IMR-90 (cell line): ENCODE data around the gene RRP36. TPM values are rescaled to one million over a fixed set of nuclear protein-coding genes. Genes with fewer than 3 reads are reported as not detected.

Experiments
- ATAC-seq: fragments of 200-7000 bp; cut with Tn5 transposase; 2 replicates; pipeline ENCODE4 v1.9.1; 2020; ENCODE audit warnings: low read depth, mild to moderate bottlenecking, moderate library complexity
- BruUV-seq: library from RNA; stranded (reverse); fragments of 400-500 nt; replicated peaks from 2 replicates; lab custom pipeline; 2021; lab: Mats Ljungman, UMichigan
- CTCF ChIA-PET: fragments of 300-600 bp; formaldehyde crosslinking; extraction: SDS; loops from one replicate; lab custom pipeline; 2021; ENCODE audit warnings: antibody characterized with exemption; lab: Yijun Ruan, JAX
- POLR2A ChIA-PET: fragments of 300-600 bp; sonication (Branson Sonifier 250); formaldehyde crosslinking; loops from one replicate; lab custom pipeline; 2022; ENCODE audit warnings: antibody characterized with exemption; ENCODE audit not compliant: unreplicated experiment; lab: Charles Lee
- DNase-seq: peaks from one replicate; pipeline ENCODE4 v3.0.0; 2013
- H2AFZ ChIP-seq: replicated peaks from 2 replicates; pipeline ENCODE3; 2013; ENCODE audit warnings: low read length, mild to moderate bottlenecking; ENCODE audit not compliant: poor library complexity
- H2AK5ac ChIP-seq: 2 replicates; pipeline ENCODE4 v1.6.1; 2013; ENCODE audit warnings: low read depth, low read length, inconsistent platforms
- H2AK9ac ChIP-seq: replicated peaks from 2 replicates; pipeline ENCODE3; 2013; ENCODE audit warnings: mild to moderate bottlenecking, low read depth, low read length, moderate library complexity; ENCODE audit not compliant: poor library complexity
- H2BK120ac ChIP-seq: 2 replicates; pipeline ENCODE4 v1.6.1; 2013; ENCODE audit warnings: low read depth, low read length, inconsistent platforms
- H2BK15ac ChIP-seq: 3 replicates; pipeline ENCODE4 v1.6.1; 2013; ENCODE audit warnings: low read depth, low read length, inconsistent platforms
- H2BK20ac ChIP-seq: 2 replicates; pipeline ENCODE4 v1.6.1; 2013; ENCODE audit warnings: low read depth, mild to moderate bottlenecking, inconsistent platforms, low read length, moderate library complexity
- H2BK5ac ChIP-seq: 2 replicates; pipeline ENCODE4 v1.6.1; 2013; ENCODE audit warnings: mild to moderate bottlenecking, low read depth, low read length, inconsistent platforms; ENCODE audit not compliant: poor library complexity, severe bottlenecking
- H3K14ac ChIP-seq: replicated peaks from 2 replicates; pipeline ENCODE4 v1.6.1; 2013; ENCODE audit warnings: low read depth, low read length, inconsistent platforms
- H3K18ac ChIP-seq: 2 replicates; pipeline ENCODE4 v1.6.1; 2013; ENCODE audit warnings: low read depth, low read length, control low read depth
- H3K23ac ChIP-seq: 2 replicates; pipeline ENCODE4 v1.6.1; 2013; ENCODE audit warnings: low read depth, low read length, inconsistent platforms
- H3K27ac ChIP-seq: 2 replicates; pipeline ENCODE4 v1.5.1; 2013; ENCODE audit warnings: mild to moderate bottlenecking, control low read depth, low read length; ENCODE audit not compliant: insufficient read depth
- H3K27me3 ChIP-seq: 2 replicates; pipeline ENCODE4 v1.6.1; 2013; ENCODE audit warnings: low read length; ENCODE audit not compliant: control insufficient read depth, insufficient read depth
- H3K36me3 ChIP-seq: 2 replicates; pipeline ENCODE4 v1.6.1; 2013; ENCODE audit warnings: low read length, mixed read lengths; ENCODE audit not compliant: control insufficient read depth, insufficient read depth
- H3K4ac ChIP-seq: 2 replicates; pipeline ENCODE4 v1.6.1; 2013; ENCODE audit warnings: low read depth, low read length, inconsistent platforms
- H3K4me1 ChIP-seq: 2 replicates; pipeline ENCODE4 v1.6.1; 2013; ENCODE audit warnings: low read length, mixed read lengths; ENCODE audit not compliant: control insufficient read depth, insufficient read depth
- H3K4me2 ChIP-seq: 2 replicates; pipeline ENCODE4 v1.6.1; 2013; ENCODE audit warnings: low read depth, mild to moderate bottlenecking, control low read depth, low read length, moderate library complexity
- H3K4me3 ChIP-seq: 2 replicates; pipeline ENCODE4 v1.5.1; 2013; ENCODE audit warnings: low read depth, mild to moderate bottlenecking, control low read depth, low read length, moderate library complexity; ENCODE audit not compliant: insufficient read depth
- H3K56ac ChIP-seq: 2 replicates; pipeline ENCODE4 v1.6.1; 2013; ENCODE audit warnings: low read length, inconsistent platforms; ENCODE audit not compliant: insufficient read depth; ENCODE audit errors: extremely low read depth
- H3K79me1 ChIP-seq, 2 experiments: 2 replicates each; pipeline ENCODE4 v1.6.1; 2013; ENCODE audit warnings: low read length in 2 of 2, inconsistent platforms in 1 of 2, low read depth in 1 of 2
- H3K9ac ChIP-seq: 2 replicates; pipeline ENCODE4 v1.6.1; 2013; ENCODE audit warnings: low read depth, low read length, control low read depth
- H3K9me1 ChIP-seq: 2 replicates; pipeline ENCODE4 v1.6.1; 2013; ENCODE audit warnings: low read length, inconsistent platforms; ENCODE audit not compliant: insufficient read depth
- H3K9me3 ChIP-seq: 2 replicates; pipeline ENCODE4 v1.6.1; 2013; ENCODE audit warnings: low read length; ENCODE audit not compliant: control insufficient read depth, insufficient read depth
- H4K20me1 ChIP-seq: 2 replicates; pipeline ENCODE4 v1.6.1; 2013; ENCODE audit warnings: low read length, inconsistent platforms; ENCODE audit not compliant: insufficient read depth
- H4K5ac ChIP-seq: 2 replicates; pipeline ENCODE4 v1.6.1; 2013; ENCODE audit warnings: mild to moderate bottlenecking, low read depth, low read length, control low read depth
- H4K8ac ChIP-seq, 2 experiments: 2 replicates each; pipeline ENCODE4 v1.6.1; 2013; ENCODE audit warnings: low read depth in 2 of 2, low read length in 2 of 2, control low read depth in 1 of 2, inconsistent platforms in 1 of 2
- H4K91ac ChIP-seq: 2 replicates; pipeline ENCODE4 v1.6.1; 2013; ENCODE audit warnings: low read depth, low read length, inconsistent platforms; ENCODE audit not compliant: insufficient read depth
- BHLHE40 ChIP-seq: fragments of 150-350 bp; IDR thresholded peaks from 2 replicates; pipeline ENCODE4 v1.6.1; 2016; ENCODE audit warnings: mild to moderate bottlenecking, low read depth, low read length
- CEBPB ChIP-seq: IDR thresholded peaks from 2 replicates; pipeline ENCODE4 v1.6.1; 2012; ENCODE audit warnings: low read depth, low read length, improper control_type of control experiment
- CHD1 ChIP-seq: IDR thresholded peaks from 2 replicates; pipeline ENCODE4 v1.6.1; 2012; ENCODE audit warnings: low read depth, low read length, improper control_type of control experiment
- CTCF ChIP-seq: conservative IDR thresholded peaks from 2 replicates; pipeline ENCODE4 v1.5.1; 2012; ENCODE audit warnings: mild to moderate bottlenecking, low read depth, low read length, improper control_type of control experiment
- ELK1 ChIP-seq: fragments of 150-350 bp; IDR thresholded peaks from 2 replicates; pipeline ENCODE4 v1.6.1; 2016; ENCODE audit warnings: low read depth, mild to moderate bottlenecking, low read length, moderate library complexity, borderline replicate concordance
- FOS ChIP-seq: fragments of 150-350 bp; IDR thresholded peaks from 2 replicates; pipeline ENCODE4 v1.6.1; 2016; ENCODE audit warnings: low read depth, low read length
- MAFK ChIP-seq: IDR thresholded peaks from 2 replicates; pipeline ENCODE4 v1.6.1; 2012; ENCODE audit warnings: low read depth, low read length, improper control_type of control experiment
- MXI1 ChIP-seq: IDR thresholded peaks from 2 replicates; pipeline ENCODE4 v1.6.1; 2012; ENCODE audit warnings: low read depth, mild to moderate bottlenecking, low read length, moderate library complexity, borderline replicate concordance
- NFE2L2 ChIP-seq: fragments of 150-350 bp; IDR thresholded peaks from 2 replicates; pipeline ENCODE4 v1.6.1; 2016; ENCODE audit warnings: low read depth, mild to moderate bottlenecking, low read length
- POLR2A ChIP-seq: IDR thresholded peaks from 2 replicates; pipeline ENCODE4 v1.6.1; 2012; ENCODE audit warnings: mild to moderate bottlenecking, low read depth, low read length
- RAD21 ChIP-seq: IDR thresholded peaks from 2 replicates; pipeline ENCODE4 v1.6.1; 2012; ENCODE audit warnings: low read length, improper control_type of control experiment
- RFX5 ChIP-seq: IDR thresholded peaks from 2 replicates; pipeline ENCODE4 v1.8.0; 2012; ENCODE audit warnings: low read depth, mild to moderate bottlenecking, low read length, moderate library complexity
- SMC3 ChIP-seq: fragments of 150-350 bp; IDR thresholded peaks from 2 replicates; pipeline ENCODE4 v1.6.1; 2016; ENCODE audit warnings: low read depth, mild to moderate bottlenecking, antibody characterized with exemption, low read length, moderate library complexity
- USF2 ChIP-seq: fragments of 150-350 bp; IDR thresholded peaks from 2 replicates; pipeline ENCODE4 v1.6.1; 2017; ENCODE audit warnings: mild to moderate bottlenecking, antibody characterized with exemption, low read length, low read depth
- WGBS, 2 experiments: methylation state at CpG; one replicate each; pipeline versions ENCODE4 v1.1.5 to v1.1.7; 2013; ENCODE audit warnings: missing lambda C conversion rate in 2 of 2; ENCODE audit not compliant: insufficient read length in 1 of 2; ENCODE audit errors: extremely low coverage in 2 of 2; 5-methylcytosine and 5-hydroxymethylcytosine counted together
- dilution Hi-C: fragments of 300-500 bp; cut with HindIII; formaldehyde crosslinking; loops from one replicate; pipeline ENCODE4 v1.14.3; 2018; ENCODE audit warnings: low sequenced_read_pairs; ENCODE audit not compliant: unreplicated experiment
- in situ Hi-C: fragments of 300-500 bp; cut with MboI; formaldehyde crosslinking; loops from 3 replicates; pipeline ENCODE4 v1.14.3; 2019; ENCODE audit warnings: low sequenced_read_pairs, inconsistent platforms, mixed read lengths
- intact Hi-C: fragments of 100-400 bp; cut with micrococcal nuclease; formaldehyde crosslinking; loops from 2 replicates; pipeline ENCODE4 v1.10.0; 2022
- polyA plus RNA-seq, 3 experiments: library from polyadenylated mRNA; depleted of rRNA; stranded (reverse); fragments of >200 nt; gene quantifications; 2 replicates each; pipeline ENCODE4 v1.2.3, GENCODE V29; 2012; ENCODE audit warnings: low replicate concordance in 1 of 3
- total RNA-seq: library from RNA; depleted of rRNA; stranded (reverse); fragments of >200 nt; gene quantifications from 2 replicates; pipeline ENCODE4 v1.2.3, GENCODE V29; 2012

Gene RRP36
- total and polyA plus RNA-seq, 2 of the 4 experiments (the other 2 are of a cell fraction): 54.3 to 106 TPM

GRCh38 chr6:43036712-43037111 is 15.3 kb downstream of the RRP36 start:
- no TSS peak for BruUV-seq
- Histone ChIP-seq H4K8ac (no peak overlapping the region), H2AFZ (no peak overlapping the region), H2AK9ac (peak overlapping the region; percentile 55), H3K4me1 (no peaks in the 10 kb centered on the region), H3K4me3 (no peak overlapping the region), H2BK20ac (no peak overlapping the region), H3K36me3 (peaks cover 62% of the 10 kb centered on the region), H4K5ac (no peak overlapping the region), H3K27ac (no peak overlapping the region), H3K23ac (no peak overlapping the region), H3K18ac (no peak overlapping the region), H3K14ac (no peak overlapping the region), H3K9ac (no peak overlapping the region), H3K9me1 (no peaks in the 10 kb centered on the region), H2BK15ac (no peak overlapping the region), H4K20me1 (peaks cover 3% of the 10 kb centered on the region; the same call in 1 of the 2 replicates), H4K91ac (no peak overlapping the region), H3K56ac (no peak overlapping the region), H2AK5ac (no peak overlapping the region), H2BK120ac (no peak overlapping the region), H3K27me3 (no peaks in the 10 kb centered on the region), H3K79me1 (peaks cover 7 to 9% of the 10 kb centered on the region in 2 experiments; a peak in 2 of 4 replicates), H3K4me2 (no peak overlapping the region), H2BK5ac (no peak overlapping the region), H3K4ac (no peak overlapping the region), H3K9me3 (no peaks in the 10 kb centered on the region)
- WGBS, 2 experiments: no CpG with 5 or more reads among the region's 9 CpGs
- in situ Hi-C loops (no loop called here), intact Hi-C loops (no loop called here), dilution Hi-C loops (no loop called here)
- DNase-seq (no peak), ATAC-seq (no peak)
- CTCF ChIA-PET: no interaction called here
- TF ChIP-seq RFX5 (no peak), MAFK (no peak), CTCF (no peak), CHD1 (no peak), FOS (no peak), MXI1 (no peak), BHLHE40 (no peak), SMC3 (no peak), NFE2L2 (no peak), CEBPB (no peak), USF2 (no peak), ELK1 (no peak), POLR2A (no peak), RAD21 (no peak)
- POLR2A ChIA-PET: interaction anchor here (0.8 kb wide), 1 partner anchor 11 kb away, joined by 3 read pairs; no protein-coding TSS in a partner anchor
